ENCODE results near the gene CAMKMT. TPM values are rescaled to one million over a fixed set of nuclear protein-coding genes. Genes with fewer than 3 reads are reported as not detected.
"Not testable (repeated sequence)": the region's sequence is repeated elsewhere in the genome, so short reads cannot be mapped to it uniquely, and the experiment has no call there.

Gene CAMKMT
- total RNA-seq, 1 donor from 2014 or later, result 11.4 TPM

DNA sequence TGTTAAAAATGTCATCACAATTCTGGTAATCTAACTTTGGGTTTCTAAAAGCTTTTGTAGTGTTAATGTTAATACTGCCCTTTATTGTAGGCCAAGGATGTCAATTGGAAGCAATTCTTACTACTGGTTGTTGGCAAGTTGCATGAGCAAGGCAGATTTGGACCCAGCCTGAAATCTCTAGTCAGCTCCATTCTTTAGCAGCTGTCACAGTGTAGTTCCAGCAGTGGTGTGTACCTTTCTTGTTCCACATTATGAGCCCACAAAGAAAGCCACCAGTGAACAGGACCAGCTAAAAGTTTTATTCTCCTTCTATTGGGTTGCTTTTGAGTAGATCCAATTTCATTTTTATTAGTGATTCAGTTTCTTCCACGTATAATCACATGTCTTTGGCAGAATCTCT is 133.8 kb downstream of the CAMKMT start:
- intact Hi-C loops (cut with micrococcal nuclease), result no loop called here

DNA sequence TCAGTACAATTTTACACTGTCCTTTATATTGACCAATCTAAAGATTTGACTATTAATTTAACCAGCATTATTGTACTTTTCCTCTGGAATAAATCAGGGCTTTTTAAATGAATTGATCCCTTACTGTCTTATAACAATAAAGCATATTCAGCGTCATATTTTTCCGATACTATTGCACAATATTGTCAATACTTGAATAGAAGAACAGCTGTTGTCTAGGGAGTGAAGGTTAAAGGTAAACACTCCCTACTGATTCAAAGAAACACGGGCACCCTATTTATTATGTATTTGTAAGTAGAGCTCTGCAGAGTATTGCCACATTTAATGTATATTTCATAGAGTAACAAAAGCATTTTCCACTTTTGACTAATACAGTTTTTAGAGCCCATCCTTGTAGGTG is 134.4 kb downstream of the CAMKMT start:
- intact Hi-C loops (cut with micrococcal nuclease), result no loop called here

DNA sequence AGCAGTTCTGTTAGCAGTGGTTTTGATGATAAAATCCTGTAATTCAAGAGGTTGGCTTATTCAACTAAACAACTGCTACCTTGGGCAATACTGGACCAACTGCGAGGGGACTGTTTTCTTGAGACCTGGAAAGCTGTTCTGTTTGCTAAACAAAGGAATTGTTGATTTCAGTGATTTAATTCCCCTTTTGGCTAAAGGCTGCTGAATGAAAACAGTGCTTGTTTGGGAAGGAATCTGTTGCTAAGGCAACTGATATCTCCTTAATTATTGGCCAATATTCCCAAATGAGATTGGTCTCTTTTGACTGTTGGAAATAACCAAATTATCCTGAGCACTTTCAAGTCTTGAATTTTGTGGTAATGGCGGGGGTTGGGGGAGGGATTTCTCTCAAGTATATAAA is 136.8 kb downstream of the CAMKMT start:
- intact Hi-C loops (cut with micrococcal nuclease), result no loop called here

DNA sequence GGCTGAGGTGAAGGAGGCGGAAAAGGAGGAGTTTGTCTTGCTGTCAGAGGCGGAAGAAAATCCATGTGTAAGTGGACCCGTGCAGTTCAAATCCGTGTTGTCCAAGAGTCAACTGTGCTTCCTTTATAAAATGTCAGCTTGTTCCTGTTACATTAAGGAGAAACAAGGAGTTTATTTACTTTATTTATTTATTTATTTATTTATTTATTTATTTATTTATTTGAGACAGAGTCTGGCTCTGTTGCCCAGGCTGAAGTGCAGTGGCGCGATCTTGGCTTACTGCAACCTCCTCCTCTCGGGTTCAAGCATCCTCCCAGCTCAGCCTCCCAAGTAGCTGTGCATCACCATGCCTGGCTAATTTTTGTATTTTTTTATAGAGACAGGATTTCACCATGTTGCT is 143.9 kb downstream of the CAMKMT start:
- intact Hi-C loops (cut with micrococcal nuclease), result not testable (repeated sequence)

DNA sequence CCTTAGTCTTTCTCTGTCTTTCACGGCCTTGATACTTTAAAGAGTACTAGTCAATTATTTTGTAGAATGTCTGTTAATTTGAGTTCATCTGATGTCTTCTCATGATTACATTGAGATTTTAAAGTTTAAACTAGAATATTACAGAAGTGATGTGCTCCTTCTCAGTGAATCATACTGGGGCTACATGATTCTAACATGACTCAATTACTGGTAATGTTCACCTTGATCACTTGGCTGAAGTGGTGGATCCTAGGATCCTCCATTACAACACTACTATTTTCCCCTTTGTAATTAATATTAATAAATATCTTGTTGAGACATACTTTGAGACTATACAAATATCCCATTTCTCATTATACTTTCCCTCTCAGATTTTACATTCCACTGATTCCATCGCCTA is 148.5 kb downstream of the CAMKMT start:
- intact Hi-C loops (cut with micrococcal nuclease), result no loop called here

DNA sequence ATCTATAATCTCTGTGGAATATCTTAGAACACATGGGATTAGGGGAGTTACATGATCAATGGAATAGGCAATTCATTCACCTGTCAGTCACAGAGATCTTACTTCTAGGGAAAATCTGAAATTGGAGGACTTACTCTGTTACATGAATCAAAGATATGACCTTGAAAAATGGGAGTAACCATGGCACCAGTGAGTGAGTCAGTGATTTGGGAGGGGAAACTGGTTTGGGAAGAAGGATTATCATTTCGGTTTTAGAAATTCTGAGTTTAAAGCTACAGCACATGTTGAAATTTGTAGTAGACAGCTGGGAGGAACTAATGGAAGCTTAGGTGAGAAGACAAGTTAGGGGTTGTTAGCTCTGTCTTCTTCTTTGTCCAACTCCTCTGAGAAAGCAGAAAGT is 153.7 kb downstream of the CAMKMT start:
- intact Hi-C loops (cut with micrococcal nuclease), result no loop called here

DNA sequence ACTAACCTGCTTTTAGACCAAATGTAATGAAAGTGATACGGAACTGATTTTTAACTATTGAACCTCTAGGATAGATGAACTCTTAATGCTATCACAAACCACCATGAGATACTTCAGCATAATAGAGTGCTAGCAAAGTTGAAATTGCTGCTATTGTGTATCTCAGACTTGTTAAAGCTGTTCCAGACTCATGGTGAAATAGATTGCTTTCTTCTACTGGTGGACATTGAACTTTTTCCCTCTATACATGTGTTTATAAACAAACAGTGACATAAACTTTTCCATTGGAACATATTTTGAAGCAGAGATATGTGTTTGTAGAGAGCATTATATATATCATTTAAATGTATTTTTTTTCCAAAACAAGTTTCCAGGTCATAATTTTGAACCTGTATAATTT is 157.3 kb downstream of the CAMKMT start:
- intact Hi-C loops (cut with micrococcal nuclease), result no loop called here

DNA sequence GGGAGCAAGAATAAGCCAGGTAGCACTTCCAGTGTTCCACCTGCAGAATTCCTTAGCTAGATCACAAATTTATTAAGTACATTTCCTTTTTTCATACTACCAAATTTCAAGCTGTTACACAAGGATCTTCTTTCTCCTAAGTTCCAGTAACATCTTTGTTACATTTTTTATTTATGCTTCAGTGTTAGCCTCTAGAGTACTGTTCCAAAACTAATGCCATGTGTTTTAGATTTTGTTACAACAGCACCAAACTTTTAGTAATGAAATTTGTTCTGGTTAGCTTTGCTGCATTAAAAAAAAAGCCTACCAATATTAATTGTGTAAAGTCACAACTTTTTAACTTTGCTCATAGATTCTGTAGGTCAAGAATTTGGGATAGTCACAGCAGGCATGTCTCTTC is 161.1 kb downstream of the CAMKMT start:
- intact Hi-C loops (cut with micrococcal nuclease), result no loop called here

DNA sequence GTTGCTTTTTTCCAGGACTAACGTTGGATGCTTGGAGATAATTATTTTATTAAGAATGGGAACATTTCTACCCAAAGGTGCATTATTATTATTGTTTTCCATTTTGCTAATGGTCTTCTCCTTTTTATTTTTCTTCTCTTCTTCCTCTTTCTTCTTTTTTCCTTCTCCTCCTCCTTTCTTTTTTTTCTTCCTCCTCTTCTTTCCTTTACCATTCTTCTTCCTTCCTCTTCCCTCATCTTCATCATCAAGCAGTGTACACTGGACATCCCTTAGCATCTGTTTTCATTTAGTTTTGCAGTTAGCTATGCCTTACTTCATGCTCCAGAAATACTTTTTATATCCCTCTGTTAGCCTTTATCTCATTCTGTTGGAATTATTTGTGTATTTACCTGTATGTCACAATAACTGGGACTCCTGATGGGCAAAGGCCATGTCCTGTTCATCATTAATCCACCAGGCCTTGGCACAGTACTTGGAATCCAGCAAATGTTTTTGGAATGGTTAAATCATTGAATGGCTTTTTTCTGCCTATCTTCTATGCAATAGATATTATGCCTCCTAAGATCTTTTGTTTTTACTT is 162.7 kb downstream of the CAMKMT start:
- intact Hi-C loops (cut with micrococcal nuclease), result no loop called here

DNA sequence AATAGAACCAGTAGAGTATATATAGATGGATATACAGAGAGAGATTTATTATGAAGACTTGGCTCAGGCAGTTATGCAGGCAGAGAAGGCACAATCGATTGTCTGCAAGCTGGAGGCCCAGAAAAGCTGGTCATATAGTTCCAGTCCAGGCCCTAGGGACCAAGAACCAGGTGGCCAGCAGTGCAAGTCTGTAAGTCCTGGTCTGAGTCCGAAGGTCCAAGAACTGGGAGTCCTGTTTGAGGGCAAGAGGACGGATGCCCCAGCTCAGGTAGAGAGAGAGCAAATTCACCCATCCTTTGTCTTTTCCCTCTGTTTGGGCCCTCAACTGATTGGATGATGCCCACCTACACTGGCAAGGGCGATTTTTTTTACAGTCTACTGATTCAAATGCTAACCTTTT is 164.6 kb downstream of the CAMKMT start:
- intact Hi-C loops (cut with micrococcal nuclease), result no loop called here

DNA sequence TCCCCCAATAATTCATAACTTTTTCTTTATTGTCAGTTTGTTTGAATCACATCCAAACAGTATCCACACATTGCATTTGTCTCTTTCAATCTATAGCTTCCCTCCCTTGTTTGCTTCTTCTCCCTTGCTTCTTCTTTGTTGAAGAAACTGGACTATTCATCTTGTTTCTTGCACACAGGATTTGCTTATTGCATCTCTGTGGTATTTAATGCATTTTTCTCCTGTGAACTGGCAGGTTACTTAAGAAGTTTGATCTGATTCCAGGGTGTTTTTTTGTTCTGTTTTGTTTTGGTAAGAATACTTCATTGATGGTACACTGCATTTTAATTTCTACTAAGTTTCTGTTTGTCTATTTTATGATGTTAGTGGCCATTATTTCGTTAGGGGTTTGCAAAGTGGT is 166.8 kb downstream of the CAMKMT start:
- intact Hi-C loops (cut with micrococcal nuclease), result no loop called here

DNA sequence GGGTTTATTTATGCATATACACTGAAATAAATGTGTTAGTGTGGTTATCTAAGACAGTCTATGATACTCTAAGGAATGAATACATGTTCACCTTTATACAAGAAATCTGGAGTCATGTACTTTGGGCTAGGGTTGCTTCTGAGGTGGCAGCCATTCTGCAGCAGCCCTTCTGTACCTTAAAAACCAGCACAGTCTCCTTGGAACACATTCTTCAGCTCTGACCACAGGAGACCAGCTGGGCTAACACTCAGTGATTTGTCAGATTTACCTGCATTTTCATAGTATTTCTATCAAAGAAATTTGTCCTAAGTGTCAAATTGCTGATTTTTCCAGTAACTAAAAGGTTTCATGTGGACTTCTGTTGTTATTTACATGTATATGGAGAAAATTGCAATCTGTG is 167.7 kb downstream of the CAMKMT start:
- intact Hi-C loops (cut with micrococcal nuclease), result no loop called here

DNA sequence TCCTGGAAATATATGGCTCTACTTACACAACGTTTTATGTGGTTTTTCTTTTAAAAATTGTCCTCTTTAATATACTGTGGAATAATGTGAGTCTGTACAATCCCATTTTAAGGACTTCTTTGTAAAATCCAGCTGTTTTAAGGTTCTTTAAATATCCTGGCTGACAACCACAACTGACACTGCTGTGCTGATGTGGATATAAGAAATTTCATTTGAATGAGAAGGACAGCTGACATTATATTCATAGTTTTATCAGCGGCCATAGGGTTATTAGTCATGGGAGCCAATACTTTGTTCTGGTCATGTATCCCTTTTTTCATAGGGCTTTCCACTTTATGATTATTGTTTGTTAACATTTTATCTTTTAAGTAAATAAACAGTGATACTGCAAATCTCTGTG is 169.5 kb downstream of the CAMKMT start:
- intact Hi-C loops (cut with micrococcal nuclease), result no loop called here

DNA sequence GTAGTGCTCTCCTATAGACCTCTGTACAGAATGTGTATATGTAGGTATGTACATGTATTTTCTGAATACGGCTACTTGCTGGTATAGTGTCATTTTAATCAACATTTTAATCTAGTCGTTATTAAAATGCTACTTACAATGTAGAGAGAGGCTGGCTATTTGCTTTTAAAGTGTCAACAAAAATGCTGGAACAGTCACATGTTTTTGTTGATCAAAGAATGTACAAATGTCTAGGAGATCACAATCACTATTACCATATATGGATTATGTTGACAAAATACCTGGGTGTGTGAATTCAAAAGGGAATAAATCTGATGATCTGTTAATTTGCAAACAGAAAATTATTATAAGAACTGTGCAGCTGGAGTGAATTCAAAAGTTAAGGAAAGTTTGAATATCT is 170.3 kb downstream of the CAMKMT start:
- intact Hi-C loops (cut with micrococcal nuclease), result no loop called here

DNA sequence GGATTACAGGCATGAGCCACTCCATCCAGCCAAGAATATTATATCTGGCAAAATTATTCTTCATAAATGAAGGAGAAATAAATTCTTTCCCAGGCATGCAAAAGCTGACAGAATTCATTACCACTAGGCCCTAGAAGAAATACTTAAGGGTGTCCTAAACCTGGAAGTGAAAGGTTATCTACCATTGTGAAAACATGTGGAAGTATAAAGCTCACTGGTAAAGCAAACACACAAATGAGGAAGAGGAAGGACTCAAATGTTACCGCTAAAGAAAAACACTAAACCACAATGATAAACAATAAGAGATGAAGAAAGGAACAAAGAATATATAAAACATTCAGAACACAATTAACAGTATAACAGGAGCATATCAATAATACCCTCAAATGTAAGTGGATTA is 171.8 kb downstream of the CAMKMT start:
- intact Hi-C loops (cut with micrococcal nuclease), result no loop called here

DNA sequence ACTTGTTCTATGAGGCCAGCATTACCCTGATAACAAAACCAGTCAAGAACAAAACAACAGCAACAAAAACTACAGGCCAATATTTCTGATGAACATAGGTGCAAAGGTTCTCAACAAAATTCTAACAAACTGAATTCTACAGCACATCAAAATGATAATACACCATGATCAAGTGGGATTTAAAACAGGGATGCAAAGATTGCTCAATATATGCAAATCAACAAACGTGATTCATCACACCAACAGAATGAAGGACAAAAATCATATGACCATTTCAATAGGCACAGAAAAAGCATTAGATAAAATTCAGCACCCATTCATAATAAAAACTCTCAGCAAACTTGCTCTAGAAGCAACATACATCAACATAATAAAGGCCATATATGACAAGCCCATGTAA is 173.6 kb downstream of the CAMKMT start:
- intact Hi-C loops (cut with micrococcal nuclease), result no loop called here

DNA sequence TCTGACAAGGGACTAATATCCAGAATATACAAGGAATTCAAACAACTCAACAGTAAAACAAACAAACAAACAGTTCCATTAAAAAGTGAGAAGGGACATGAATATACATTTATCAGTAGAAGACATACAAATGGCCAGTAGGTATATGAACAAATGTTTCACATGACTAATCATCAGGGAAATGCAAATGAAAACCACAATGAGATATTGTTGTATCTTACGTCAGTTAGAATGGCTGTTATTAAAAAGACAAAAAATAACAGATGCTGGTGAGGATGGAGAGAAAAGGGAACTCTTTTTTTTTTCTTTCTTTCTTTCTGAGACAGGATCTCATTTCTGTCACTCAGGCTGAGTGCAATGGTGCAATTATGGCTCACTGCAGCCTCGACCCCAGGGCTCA is 175.5 kb downstream of the CAMKMT start:
- intact Hi-C loops (cut with micrococcal nuclease), result no loop called here

DNA sequence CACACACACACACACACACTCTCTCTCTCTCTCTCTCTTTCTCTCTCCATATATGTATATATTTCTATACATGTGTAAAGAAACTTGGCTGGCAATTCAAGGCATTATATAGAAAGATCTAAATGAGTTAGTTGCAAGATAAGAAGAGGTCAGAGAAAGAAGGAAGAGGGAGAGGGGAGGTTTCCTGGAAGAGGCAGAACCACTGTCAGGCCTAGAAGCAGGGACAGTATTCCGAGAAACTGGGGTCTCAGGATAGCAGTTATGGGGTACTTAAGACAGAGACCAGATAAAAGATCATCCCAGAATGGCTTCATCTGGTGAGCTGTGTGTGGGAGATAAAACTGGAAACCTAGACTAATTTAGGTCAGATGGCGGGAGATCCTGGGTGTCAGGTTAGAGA is 180.8 kb downstream of the CAMKMT start:
- intact Hi-C loops (cut with micrococcal nuclease), result no loop called here

DNA sequence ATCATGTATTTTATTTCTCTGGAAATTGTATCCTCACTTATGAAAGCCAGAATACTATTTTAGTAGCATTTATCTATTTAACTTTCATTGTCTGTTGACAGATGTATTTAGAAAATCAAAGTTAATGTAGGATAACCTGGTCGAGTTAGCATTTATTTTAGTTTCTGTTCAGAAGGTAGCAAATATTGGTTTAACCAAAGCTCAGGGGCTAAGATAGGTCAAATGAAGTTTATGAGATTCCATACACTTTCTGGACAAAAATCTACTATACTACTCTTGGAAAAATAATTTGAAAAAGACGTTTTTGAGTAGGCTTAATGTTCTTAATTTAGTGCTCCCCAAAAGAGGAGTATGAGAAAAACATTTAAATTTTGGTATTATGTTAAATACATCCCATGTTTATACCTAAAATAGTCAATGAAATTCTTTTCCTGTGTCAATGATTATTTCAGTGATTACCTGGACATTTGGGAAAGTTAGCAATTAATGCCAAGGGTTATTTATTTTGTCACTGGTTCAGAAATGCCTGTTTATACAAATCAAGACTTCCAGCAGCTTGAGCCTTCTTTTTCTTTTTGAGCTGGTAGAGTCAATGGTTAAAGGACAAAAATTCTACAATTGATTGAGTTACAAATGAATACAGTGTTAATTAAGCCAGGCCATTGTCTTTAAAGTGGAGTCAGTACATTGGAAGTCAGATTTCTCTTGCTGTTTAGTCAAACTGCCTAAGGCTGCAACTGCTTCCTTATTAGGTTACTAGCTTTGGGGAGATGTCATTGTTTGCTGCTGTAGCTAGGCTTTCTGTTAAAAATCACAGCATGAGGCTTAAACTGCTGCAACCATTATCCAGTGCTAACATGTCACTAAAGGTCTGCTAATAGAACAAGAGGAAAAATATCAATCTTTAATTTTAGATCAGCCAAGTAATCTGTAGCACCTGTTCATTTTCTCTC is 182.3 kb downstream of the CAMKMT start:
- intact Hi-C loops (cut with micrococcal nuclease), result no loop called here

DNA sequence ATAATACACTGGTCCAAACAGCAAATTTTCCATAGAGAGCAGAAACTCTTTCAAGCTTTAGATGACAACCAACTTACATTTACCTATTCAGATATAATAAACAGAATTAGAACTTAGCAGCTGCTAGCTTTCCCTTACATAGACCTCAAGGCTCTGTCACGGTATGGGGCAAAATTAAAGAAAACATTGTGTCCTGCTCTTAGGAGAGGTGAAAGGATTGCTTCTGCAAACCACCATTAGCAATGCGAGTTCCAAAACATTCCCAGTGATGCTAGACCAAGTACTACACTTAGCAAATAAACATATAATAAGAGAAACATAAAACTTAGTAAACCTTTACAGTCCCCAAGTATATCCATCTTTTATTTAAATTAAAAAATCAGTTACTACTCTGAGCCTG is 183.3 kb downstream of the CAMKMT start:
- intact Hi-C loops (cut with micrococcal nuclease), result no loop called here

DNA sequence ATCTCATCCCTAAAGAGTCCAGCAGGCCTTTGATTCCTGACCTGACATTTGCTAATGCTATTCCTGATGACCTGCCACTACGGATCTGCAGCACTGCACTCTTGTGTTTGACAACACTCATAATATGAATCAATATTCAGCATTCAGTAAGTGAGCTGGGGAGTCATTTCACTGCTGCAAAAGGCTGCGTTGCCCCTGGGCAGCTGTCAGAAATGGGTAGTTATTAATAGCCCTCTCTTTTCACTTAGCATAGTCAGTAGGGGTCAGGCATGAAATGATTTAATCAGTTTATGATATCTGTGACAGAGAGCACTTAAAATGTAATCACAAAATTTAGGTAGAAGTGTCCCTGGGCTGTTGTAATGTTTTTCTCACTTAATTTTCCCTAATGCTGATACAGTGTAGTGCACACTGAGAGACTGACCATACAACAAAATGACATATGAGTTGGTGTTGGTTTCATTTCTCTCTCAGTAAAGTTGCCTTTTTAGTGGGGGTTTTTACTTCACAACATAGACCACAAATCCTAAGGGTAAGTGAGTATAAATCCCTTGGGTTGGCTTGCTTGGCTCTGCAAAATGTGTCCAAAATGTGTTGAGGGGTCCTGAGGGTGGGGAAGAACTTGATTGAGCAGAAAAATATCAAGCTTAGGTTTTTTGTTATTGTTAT is 184.8 kb downstream of the CAMKMT start:
- intact Hi-C loops (cut with micrococcal nuclease), result no loop called here

DNA sequence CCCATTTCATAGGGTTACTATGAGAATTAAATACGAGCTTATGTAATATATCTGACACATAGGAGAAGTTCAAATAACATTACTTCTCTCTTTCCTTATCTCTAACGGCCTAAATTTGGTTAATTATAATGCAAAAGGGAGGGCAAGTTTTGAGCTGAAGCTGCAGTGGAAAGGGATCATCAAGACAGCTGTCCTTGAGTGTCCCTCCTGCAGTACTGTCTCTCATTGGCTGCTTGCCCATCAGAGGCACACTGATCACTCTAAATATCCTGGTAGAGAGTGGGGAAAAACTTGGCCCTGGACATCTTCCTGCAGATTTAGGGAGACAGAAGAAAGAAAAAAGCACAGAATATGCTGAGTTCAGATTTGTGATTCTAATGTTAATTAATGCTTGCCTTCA is 186.0 kb downstream of the CAMKMT start:
- intact Hi-C loops (cut with micrococcal nuclease), result no loop called here

Measured in T-helper 1 cell treated with Interleukin-12 subunit alpha and Interleukin-12 subunit beta and Interleukin-4 antibody, amounts not matched to agents 30 ng/mL and 1 ng/mL, for 36 hours (primary cell).